DMS53 (cell line): ENCODE measurements around the gene CCDC85B.

ENCODE experiments used
- DNase-seq: peaks from one replicate; lab custom pipeline; 2025; lab: John Stamatoyannopoulos, UW

CCDC85B gene

GRCh38 chr11:65869643-65870306, 20.7 kb upstream of the CCDC85B start:
- no peak for DNase-seq

DNA sequence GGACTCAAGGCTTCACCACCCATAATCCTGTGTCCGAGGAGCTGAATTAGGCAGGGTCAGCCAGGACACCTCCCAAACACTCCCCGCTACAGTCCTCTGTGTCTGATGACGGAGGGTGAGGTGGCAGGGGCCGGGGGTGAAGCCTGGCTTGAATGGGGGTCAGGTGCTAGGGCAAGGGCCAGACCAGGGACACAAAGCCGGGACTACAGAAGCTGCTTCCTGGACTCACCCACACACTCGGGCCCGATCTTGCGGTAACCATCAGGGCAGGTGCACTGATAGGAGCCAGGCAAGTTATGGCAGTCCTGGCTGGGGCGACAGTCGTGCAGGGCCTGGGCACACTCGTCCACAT, 20.2 kb upstream of the CCDC85B start:
- no peak for DNase-seq

- peak; percentile 72 for DNase-seq
Observed at GRCh38 chr11:65870706-65871681, 19.5 kb upstream of the CCDC85B start.

DNA sequence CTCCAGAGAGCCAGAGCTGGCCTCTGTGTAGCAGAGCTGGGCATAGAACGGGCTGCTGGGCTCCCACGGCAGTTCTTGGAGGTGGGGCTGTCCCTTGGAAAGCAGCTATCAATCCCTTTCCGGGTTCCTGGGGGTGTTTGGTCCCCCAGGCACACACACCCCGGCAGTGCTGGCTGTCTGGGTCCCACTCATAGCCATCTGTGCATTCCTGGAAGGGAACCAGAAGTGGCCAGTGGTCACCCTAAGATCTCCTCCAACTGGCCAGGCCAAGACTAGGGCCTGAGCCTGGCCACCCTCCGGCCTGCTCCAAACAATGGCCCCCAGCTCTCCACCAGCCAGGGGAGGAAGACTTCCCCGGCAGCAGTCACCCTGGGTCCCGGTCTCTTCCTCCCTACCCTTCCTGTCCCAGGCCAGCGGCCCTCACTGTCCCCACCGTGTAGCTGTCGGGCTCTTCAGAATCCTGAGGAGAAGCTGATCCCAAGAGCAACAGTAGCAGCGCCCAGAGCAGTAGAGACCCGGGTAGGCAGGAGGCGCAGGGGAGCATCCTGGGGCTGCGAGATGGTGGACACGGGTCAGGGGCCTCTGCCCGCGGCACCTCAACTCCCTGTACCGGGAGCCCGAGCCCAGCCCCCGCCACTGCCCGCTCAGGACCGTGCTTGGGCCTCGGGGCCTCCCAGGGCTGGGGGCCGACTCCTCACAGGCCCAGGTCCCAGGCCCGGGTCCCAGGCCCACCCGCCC, 18.5 kb upstream of the CCDC85B start:
- DNase-seq: no peak

GRCh38 chr11:65872586-65873317, 17.7 kb upstream of the CCDC85B start, which contains the start of gene EFEMP2:
Gene EFEMP2, minus strand, starts transcription at chr11:65872800. Its CDS starts 446 bp downstream, at chr11:65872354.
- DNase-seq: peak; percentile 45

DNA sequence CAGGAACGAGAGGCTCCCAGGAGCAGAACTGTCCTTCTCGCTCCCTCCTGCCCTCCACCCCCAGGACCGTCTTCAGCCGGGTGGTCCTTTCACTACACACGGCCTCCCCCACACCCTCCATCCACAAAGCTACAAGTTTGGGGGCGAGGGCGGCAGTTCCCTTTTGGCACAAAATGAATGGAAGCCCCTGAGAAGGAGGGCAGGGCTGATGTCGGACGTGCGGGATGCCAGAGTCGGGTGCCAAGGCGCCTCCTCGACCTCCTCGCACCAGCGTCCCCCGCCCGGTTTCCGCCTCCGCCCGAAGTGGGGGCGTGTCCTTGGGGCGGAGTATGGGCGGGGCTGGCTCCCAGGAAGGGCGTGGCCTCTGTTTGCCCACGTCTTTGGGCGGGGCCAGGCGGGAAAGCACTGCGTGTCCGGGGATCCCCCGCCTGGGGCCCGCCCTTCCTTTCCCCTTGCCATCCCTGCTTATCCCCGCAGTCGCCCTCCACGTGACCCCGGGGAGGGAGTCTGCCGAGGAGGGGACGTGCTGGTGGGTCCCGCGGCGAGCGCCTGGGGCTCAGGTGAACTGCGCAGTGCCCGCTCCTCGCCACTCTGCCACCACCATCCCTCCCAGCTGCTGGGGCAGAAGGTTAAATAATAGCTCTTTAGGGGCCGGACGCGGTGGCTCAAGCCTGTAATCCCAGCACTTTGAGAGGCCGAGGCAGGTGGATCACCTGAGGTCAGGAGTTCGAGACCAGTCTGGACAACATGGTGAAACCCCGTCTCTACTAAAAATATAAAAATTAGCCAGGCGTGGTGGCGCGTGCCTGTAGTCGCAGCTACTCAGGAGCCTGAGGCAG, 16.9 kb upstream of the CCDC85B start:
- peak; percentile 97 for DNase-seq

GRCh38 chr11:65879617-65880016, 10.9 kb upstream of the CCDC85B start, which contains the start of gene CTSW:
Gene CTSW, plus strand, starts transcription at chr11:65879837. Its CDS starts 18 bp downstream, at chr11:65879855.
- no peak for DNase-seq

DNA sequence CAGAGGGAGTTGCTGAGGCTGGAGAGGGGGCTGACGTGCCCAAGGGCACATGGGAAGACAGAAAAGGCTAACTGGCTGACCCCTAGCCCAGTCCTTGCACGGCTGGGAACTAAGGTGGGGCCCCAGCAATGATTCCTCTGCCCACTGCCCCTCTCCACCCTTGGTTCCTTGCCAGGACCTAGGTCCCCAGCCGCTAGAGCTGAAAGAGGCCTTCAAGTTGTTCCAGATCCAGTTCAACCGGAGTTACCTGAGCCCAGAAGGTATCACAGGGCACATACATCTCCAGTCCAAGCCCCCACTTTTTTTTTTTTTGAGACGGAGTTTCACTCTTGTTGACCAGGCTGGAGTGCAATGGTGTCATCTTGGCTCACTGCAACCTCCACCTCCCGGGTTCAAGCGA, 10.4 kb upstream of the CCDC85B start:
- DNase-seq: no peak

GRCh38 chr11:65880844-65881421, 9.5 kb upstream of the CCDC85B start:
- no peak for DNase-seq

DNA sequence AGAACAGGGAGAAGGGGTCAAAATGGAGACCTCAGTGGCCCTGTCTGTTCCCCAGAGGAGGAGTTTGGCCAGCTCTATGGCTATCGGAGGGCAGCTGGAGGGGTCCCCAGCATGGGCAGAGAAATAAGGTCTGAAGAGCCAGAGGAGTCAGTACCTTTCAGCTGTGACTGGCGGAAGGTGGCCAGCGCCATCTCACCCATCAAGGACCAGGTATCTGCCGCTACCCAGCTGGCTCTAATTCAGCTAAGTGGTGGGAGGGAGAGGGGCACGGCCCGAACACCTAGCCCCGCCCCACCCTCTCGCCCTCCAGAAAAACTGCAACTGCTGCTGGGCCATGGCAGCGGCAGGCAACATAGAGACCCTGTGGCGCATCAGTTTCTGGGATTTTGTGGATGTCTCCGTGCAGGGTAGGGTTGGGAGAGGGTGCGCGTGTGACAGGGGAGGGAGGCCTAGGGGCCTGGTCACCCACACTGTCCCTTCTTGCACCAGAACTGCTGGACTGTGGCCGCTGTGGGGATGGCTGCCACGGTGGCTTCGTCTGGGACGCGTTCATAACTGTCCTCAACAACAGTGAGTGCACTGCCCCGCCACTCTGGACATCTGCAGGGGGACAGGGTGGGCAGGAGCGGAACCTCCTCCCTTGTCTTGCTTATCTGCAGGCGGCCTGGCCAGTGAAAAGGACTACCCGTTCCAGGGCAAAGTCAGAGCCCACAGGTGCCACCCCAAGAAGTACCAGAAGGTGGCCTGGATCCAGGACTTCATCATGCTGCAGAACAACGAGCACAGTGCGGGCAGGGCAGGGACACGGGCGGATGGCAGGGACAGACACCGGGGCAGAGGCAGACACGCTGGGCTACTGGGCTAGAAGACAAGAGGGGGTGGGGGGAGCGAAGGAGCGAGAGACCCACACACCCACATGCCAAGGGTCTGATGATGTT, 8.1 kb upstream of the CCDC85B start:
- no peak for DNase-seq

DNA sequence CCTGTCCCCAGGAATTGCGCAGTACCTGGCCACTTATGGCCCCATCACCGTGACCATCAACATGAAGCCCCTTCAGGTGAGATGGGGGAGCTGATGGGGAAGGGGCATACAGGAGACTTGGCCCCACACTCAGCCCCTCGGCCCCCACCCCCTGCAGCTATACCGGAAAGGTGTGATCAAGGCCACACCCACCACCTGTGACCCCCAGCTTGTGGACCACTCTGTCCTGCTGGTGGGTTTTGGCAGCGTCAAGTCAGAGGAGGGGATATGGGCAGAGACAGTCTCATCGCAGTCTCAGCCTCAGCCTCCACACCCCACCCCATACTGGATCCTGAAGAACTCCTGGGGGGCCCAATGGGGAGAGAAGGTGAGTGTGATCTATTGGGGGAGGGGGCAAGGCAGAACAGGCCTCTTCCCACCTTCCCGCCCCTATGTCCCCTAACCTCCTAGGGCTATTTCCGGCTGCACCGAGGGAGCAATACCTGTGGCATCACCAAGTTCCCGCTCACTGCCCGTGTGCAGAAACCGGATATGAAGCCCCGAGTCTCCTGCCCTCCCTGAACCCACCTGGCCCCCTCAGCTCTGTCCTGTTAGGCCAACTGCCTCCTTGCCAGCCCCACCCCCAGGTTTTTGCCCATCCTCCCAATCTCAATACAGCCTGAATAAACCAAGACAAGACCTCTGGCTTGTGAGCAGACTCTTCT, 7.3 kb upstream of the CCDC85B start:
- DNase-seq: no peak

DNA sequence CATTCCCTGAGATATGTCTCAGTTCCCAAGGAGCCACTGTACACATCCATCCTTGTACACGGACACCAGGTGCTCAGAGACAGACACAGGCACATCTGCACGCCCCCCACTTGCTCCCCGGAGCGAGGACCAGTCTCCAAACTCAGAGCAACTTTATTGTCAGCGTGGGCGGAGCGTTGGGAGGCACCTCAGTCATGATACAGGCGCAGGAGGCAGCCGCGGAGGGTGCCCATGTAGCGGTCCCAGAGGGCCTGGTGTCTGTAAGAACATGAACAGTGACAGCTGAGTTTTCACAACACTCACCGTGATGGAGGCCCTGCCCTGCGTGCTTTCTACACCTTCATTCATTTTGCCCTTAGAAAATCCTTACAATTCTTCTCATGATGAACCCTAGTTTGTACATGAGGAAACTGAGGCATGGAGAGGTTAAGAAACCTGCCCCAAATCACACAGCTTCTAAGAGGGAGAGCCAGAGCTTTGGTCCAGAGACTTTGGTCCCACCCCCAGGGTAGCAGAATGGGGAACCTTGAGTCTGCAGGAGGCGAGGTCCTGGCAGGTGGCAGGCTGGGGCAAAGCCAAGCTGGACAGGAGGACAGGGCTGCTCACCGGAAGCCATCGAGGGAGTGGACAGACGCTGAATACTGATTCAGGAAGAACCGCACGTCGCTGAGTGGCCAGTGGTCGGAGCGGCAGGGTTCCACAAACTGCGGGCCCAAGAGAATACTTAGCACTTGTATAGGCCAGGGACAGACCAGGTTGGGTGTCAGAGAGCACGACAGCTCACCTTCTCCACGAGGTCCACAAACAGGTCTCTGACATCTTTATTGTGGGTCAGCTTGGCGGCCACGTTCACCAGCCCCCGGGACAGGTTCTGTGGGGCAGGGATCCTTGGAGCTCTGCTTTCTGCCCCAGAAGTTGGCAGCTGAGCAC, 6.4 kb upstream of the CCDC85B start:
- no peak for DNase-seq

- peak; percentile 87 for DNase-seq
Observed at GRCh38 chr11:65884716-65885092, 5.8 kb upstream of the CCDC85B start.

DNA sequence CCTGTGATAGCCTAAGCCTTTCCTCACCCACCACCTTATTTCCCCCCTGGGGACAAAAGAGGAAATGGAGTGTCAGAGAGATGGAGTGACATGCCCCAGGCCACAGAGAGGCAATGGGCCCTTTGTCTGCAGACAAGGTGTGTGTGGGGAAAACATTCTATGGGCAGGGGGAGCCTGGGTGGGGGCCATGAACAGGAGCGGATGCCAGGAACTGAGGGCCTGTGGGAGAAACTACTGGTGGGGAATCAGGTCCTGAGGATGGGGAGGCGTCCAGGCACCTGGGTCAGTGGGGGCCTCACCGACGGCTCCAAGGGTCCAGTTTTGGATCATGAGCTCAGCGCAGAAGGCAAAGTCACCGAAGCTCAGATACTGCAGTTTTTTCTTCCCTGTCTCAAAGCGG, 5.2 kb upstream of the CCDC85B start:
- DNase-seq: no peak

DNA sequence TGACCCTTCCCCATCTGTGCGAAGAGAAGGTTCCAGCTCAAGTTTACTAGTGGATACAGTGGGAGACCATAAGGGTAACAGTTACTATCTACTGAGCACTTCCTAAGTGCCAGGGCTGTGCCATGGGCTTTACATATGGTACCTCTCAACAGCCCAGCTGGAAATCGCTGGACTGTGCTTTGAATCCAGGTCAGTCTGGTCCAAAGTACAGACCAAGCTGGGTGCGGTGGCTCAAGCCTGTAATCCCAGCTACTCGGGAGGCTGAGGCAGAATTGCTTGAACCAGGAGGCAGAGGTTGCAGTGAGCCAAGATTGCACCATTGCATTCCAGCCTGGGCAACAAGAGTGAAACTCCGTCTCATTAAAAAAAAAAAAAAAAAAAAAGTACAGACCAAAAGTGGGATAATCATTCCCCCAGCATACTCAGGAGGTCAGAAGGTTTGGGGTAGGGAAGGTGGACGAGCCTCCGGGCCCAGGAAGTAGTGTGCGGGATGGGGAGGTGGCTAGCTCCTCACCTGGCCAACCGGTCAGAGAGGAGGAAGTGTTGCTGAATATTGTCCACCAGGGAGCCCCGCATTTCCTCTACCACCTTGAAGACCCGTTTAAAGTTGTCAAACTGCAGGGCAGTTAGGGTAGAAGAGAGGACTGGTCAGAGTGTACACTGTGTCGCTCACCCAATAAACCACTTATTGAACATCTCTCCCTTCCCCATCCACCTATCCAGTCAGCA, 4.5 kb upstream of the CCDC85B start:
- DNase-seq: no peak

DNA sequence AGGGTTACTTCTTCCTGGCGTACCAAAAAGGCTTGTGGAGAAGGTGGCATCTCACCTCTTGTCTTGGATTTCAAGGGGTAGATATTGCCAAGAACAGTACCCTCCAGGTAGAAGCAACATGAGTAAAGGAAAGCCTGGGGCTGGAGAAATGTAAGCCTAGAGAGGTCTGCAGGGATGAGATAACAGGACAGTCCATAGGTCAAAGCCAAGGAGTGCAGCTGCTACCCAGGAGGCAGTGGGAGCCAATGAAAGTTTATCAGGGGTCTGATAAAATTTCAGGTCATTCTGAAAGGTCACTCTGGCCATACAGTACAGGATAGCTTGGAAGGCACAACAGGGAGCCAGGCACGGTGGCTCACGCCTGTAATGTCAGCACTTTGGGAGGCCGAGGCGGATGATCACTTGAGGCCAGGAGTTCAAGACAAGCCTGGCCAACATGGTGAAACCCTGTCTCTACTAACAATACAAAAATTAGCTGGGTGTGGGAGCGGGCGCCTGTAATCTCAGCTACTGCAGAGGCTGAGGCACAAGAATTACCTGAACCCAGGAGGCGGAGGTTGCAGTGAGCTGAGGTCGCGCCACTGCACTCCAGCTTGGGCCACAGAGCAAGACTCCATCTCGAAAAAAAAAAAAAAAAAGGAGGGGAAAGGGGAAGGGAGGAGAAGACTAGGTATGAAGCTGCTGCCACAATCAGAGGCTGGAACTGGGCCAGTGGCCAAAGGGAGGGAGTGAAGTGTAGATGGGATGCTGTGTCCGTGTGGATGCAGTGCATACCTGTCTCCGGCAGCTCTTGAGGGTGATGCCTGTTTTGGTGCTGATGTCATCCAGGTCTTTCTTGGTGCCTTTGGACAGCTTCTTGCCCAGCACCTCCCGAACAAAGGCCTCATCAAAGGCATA, 3.4 kb upstream of the CCDC85B start:
- DNase-seq: no peak
